Epithelial cell of proximal tubule (primary cell): ENCODE data around the gene NIBAN1. TPM values are rescaled to one million over a fixed set of nuclear protein-coding genes. Genes with fewer than 3 reads are reported as not detected.

Source experiments
- DNase-seq: peaks from one replicate; pipeline ENCODE4 v3.0.0-alpha.2; 2011; ENCODE audit warnings: low read depth
- H3K4me3 ChIP-seq: 2 replicates; pipeline ENCODE4 v1.5.1; 2011; ENCODE audit warnings: low read depth, mild to moderate bottlenecking, low read length
- total RNA-seq: library from RNA; depleted of rRNA; stranded (reverse); fragments of >200 nt; gene quantifications from 2 replicates; pipeline ENCODE4 v1.2.3, GENCODE V29; 2015
- TF ChIP-seq, protein P1 (sequence below): conservative IDR thresholded peaks from 2 replicates; pipeline ENCODE4 v1.5.1; 2012; ENCODE audit warnings: low read depth, mild to moderate bottlenecking, low read length

The NIBAN1 gene
- total RNA-seq, 1 donor from 2014 or later = 32.9 TPM

DNA sequence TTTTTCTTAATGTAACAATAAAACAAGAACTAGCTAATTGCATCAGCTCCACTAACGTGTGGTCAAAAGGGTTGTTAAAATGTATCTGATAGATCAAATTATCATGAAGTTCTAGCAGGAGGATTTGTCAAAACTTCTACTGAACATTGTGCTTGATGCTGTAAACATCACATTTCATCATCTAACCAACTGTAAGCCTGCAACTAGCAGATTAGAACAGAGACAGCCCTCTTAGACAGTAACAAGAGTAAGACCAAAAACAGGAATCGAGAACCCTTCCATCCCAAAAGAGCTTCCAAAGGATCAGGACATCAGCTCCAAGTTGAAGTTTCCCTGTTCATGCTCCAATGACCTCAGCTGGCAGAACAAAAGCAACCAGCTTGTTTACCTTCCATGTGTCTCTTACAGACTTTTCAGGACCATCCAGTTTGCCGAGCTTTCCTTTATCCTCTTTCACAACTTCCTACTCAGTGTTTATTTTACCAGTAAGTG lies 44.6 kb downstream of the NIBAN1 start:
- no peak for DNase-seq

DNA sequence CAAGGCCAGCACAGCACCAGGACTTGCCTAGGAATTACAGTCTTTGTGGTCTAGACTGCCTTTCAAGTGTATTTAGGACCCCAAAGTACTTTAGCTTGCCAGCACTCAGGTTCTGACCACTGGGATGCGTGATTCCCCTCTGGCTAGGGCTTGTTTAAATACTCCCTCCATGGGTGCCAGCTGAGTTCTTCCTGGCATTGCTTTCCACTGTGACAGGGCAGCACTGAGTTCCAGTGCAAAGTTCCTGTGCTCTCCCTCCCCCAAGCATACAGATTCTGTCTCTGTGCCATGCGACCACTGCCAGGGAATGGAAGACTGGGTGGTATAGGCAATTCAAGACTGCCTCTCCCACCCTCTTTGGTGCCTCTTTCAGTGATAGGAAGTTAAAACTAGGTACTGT lies 45.9 kb downstream of the NIBAN1 start:
- DNase-seq = no peak
- no peak overlapping the region for H3K4me3 ChIP-seq
- TF ChIP-seq, protein P1, sequence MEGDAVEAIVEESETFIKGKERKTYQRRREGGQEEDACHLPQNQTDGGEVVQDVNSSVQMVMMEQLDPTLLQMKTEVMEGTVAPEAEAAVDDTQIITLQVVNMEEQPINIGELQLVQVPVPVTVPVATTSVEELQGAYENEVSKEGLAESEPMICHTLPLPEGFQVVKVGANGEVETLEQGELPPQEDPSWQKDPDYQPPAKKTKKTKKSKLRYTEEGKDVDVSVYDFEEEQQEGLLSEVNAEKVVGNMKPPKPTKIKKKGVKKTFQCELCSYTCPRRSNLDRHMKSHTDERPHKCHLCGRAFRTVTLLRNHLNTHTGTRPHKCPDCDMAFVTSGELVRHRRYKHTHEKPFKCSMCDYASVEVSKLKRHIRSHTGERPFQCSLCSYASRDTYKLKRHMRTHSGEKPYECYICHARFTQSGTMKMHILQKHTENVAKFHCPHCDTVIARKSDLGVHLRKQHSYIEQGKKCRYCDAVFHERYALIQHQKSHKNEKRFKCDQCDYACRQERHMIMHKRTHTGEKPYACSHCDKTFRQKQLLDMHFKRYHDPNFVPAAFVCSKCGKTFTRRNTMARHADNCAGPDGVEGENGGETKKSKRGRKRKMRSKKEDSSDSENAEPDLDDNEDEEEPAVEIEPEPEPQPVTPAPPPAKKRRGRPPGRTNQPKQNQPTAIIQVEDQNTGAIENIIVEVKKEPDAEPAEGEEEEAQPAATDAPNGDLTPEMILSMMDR = no peak

More for the DNA sequence above, 44.6 kb downstream of the NIBAN1 start:
- TF ChIP-seq, protein P1 = no peak
- no peak overlapping the region for H3K4me3 ChIP-seq

Other genes starting within 250 kb of the NIBAN1 start
- gene EDEM3, start 219.7 kb downstream of the NIBAN1 start, total RNA-seq = 13.6 and 15.3 TPM in 2 replicates
- 12.3 and 19.1 TPM in 2 replicates for gene RNF2, start 71.0 kb upstream of the NIBAN1 start, total RNA-seq
- 15.8 and 17.7 TPM in 2 replicates for gene TRMT1L, start 182.4 kb upstream of the NIBAN1 start, total RNA-seq
- 1.3 and 2.4 TPM in 2 replicates for gene SWT1, start 182.7 kb upstream of the NIBAN1 start, total RNA-seq